ENCODE measurements around the gene C1orf159.
"Not testable (repeated sequence)": the region's sequence is repeated elsewhere in the genome, so short reads cannot be mapped to it uniquely, and the experiment has no call there.

The C1orf159 gene

DNA sequence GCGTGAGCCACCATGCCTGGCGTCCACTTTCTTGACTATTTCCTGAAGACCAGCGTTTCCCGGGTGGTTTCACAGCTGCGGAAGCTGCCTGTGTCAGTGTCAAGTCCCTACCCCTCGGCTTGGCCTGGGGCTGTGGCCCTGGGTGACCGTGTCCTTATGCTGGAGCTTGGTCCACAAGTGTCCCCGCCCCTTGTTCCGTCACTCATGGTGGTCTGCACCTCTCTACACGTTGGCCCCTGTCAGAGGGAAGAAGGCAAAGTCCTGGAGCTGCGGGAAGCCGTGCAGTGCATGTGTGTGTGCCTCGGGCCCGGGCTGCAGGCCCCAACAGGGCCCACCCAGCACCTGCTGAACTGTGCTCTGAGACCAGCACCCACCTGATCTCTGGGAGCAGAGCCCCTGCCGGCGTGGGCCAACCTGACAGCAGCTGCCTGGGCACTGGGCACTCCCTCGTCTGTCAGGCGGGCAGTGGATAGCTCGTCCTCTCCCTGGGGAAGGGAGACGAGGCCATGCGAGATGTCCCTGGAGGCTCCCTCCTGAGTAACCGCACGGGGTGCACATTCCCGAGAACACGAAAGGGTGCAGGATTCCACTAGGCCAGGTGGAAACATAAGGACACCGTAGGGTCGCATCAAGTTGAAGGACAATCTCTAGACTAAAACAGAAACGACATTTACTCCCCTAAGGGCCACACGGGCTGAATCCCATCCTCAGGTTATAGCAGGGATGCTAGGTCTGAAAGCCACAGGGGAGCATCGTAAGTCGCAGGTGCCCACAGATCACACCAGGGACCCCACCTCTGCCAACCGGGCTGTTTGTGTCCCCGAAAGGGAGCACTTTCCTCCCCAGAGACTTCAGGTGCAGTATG is 2.4 kb upstream of the C1orf159 start:
- DNase-seq (ENCODE audit: low spot score): no peak

DNA sequence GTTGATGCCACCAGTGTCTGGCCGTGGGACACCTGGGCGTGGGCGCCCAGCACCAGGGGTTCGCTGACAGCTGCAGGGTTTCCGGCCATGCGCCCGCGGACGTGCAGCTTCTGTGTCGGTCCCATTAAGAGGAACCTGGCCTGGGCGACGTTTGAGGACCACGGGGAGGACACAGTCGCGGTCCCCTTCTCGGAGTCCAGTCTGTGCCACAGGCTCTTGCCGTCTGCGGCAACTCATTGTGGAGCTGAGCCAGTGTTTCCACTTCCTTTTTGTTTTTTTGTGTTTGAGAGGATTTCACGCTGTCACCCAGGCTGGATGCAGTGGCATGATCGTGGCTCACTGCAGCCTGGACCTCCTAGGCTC is 1.6 kb upstream of the C1orf159 start:
- no peak for DNase-seq (ENCODE audit: low spot score)

DNA sequence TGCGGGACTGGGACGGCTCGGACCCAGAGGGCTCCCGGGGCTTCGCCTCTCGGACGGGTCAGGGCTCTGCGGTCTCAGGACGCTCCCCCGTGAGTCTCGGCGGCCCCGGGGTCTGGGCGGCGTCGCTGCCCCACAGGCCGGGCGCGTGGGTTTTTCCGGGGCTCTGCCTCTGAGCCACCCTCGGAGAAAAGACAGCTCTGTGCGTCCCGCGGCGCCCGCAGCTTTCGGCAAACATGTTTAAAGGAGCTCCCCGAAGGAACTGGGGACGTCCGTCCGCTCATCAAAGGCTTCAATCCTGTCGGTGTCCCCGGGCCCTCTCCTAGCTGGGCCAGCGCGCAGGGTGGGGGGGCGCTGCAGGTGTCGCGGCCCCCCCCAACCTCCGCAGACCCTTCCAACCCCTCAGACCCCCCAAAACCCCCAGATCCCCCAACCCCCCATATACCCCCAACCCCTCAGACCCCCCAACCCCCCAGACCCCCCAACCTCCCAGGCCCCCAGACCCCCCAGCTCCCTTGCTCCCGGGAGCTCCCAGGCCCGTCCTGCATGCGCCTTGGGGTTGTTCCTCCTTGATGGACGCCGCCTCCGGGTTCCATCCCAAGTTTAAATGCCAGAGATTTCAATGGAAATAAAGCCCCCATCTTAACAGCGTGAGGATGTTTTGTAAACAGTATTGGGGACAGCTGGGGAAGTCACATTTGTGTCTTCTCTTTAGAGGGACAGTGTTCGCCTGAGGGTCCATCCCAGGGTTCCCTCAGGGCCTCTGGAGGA is 996 bp upstream of the C1orf159 start:
- no peak for DNase-seq (ENCODE audit: low spot score)

DNA sequence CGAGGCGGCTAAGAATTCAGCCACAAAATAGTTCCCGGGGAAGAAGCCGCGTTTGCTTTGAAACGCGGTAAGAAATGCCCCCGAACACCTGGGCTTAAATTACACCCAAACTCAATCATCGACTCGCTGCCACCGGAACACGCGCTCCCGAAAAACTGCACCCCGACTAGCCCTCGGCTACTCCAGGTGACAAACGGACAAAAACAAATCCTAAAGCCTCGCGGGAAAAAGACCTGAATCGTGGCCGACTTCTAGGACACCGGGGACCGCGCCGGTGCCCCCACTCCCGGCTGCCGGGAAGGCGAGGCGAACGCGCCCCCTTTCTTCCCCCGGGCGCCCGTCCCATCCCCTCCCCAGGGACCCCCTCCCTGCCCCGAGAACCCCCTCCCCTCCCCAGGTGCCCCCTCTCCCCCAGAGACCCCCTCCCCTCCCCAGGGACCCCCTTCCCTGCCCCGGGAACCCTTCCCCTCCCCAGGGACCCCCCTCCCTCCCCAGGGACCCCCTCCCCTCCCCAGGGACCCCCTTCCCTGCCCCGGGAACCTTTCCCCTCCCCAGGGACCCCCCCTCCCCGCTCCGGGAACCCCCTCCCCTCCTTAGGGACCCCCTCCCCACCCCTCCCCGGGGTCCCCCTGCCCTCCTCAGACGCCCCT is 628 bp downstream of the C1orf159 start:
- no peak for DNase-seq (ENCODE audit: low spot score)

DNA sequence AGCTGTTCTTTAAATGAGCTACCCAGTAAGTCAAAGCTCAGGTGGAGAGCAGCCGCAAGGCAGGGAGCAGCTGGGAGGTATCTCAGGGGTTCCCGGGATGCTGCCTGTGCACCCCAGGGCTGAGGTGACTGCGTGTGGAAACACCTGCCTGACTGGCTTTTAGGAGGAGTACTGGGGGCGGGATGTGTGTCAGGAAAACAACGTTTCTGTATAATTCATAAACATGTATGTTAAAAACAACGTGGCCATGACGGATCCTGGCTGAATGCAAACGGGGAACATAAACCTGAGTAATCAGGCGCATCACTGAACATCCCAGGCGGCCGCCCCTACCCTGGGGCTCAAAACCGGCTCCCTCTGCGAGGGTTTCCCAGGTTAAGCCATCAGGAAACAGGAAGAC is 1.5 kb downstream of the C1orf159 start:
- DNase-seq (ENCODE audit: low spot score): no peak

DNA sequence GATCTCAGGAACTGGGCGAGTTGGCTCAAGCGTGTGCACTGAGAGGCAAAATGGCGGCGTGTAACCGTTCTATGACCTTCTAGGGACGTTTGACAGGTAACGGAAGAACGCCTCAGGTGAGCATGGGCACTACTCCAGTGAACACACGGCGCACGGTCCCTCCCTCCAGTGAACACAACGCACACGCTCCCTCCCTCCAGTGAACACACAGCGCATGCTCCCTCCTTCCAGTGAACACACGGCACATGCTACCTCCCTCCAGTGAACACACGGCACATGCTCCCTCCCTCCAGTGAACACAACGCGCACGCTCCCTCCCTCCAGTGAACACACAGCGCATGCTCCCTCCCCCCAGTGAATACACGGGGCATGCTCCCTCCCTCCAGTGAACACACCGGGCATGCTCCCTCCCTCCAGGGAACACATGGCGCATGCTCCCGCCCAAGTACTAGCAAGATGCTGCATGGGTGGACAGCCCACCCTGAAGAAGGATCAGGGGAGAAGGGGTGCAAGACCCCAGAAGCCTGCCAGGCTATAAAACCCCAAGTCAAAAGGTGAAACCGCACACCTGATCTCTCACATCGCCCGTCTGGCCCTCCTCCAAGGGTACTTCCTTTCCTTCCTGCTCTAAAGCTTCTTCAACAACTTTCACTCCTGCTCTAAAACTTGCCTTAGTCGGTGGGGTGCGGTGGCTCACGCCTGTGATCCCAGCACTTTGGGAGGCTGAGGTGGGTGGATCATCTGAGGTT is 3.5 kb downstream of the C1orf159 start:
- DNase-seq (ENCODE audit: low spot score): no peak

DNA sequence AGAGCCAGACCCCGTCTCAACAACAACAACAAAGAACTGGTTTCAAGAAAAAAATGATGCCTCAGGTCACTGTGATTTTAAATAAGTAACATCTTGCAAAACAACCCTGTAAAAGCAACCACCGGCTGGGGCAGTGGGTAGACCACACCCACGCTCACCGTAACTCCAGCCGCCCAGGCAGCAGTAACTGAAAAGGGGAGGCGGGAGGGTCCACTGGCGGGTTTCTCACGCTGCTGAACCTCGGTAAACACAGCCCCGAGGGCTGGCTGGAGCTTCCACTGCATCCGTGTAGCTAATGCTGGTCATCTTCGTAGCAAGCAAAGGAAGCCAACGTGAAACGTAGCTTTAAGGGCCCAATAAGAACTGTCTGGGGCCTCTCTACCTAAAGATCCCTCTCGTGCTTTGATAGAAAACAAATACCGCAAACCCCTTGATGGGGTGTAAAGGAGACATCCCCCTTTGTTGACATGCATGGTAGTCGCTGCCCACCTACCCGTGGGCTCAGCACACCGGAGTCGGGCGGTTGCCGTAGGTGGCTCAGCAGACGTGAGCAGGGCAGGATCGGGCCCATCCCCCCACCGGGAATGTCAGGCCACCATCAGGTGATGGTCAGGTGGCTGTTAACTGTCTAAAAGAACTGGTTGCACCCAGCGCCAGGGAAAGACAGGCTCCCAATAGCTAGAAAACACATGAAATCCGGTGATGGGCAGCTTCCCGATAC is 4.2 kb downstream of the C1orf159 start:
- no peak for DNase-seq (ENCODE audit: low spot score)

DNA sequence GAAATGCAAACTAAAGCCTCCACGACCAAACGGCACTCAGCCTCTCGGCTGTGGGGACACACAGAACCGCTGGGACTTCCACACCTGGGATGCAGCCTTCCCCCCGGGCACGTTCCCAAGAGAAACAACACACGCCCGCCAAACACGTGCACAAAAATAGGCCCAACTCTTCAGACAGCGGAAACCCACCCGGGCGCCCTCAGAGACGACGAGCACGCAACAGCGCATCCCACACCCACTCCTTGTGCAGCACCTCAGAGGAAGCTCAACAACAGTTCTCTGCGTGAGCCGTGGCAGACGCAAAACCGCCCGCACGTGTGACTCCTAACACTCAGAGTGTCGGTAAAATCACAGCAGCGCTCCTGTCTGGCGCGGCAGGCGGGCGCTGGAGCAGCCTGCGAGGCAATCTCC is 5.3 kb downstream of the C1orf159 start:
- DNase-seq (ENCODE audit: low spot score): no peak

DNA sequence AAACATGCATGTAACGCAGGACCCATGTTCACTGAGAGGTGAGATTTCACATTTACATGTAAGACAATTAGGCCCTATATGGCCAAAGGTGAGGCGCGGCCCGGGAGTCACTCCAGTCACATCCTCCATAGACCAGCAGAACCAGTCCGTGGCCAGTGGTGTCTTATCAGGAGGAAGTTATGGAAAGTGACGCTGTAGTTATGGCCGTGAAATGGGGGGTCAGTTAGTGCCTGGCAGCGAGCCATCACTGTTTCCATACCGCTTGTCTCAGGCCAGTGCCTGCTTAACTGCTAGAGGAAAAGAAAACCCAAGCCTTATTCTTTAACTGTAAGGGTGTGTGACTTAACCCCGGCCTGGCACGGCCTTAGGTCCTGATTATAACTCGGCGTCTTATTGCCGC is 6.1 kb downstream of the C1orf159 start:
- no peak for DNase-seq (ENCODE audit: low spot score)

DNA sequence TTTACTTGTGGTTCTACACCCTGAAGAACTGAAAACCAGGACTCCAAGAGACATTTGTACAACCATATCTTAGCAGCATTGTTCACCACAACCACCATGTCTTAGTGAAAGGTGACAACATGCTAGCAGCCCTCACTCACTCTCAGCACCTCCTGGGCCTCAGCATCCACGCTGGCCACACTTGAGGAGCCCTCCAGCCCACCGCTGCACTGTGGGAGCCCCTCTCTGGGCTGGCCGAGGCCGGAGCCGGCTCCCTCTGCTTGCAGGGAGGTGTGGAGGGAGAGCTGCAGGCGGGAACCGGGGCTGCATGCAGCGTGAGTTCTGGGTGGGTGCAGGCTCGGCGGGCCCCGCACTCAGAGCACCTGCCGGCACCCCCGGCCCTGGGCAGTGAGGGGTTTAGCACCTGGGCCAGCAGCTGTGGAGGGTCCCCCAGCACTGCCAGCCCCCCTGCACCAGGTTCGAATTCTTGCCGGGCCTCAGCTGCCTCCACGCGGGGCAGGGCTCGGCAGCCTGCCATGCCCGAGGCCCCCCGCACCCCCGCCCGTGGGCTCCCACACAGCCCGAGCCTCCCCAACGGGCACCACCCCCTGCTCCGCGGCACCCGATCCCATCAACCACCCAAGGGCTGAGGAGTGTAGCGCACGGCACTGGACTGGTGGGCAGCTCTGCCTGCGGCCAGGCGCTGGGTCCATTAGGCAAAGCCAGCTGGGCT is 9.2 kb downstream of the C1orf159 start:
- DNase-seq (ENCODE audit: low spot score): no peak

DNA sequence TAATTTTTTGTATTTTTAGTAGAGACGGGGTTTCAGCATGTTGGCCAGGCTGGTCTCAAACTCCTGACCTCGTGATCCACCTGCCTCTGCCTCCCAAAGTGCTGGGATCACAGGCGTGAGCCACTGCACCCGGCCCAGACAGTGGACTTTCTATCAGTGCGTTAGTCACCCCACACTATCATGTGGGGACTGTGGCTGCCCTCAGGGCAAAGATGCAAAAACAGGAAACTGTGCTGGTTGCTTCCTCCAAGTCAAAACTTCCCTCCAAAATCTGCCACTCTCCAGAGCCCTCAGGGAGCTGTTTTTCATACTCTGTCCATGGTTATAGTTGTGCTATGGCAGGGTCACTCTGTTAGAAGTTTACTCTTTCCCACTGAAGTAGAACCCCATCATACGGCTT is 11.7 kb downstream of the C1orf159 start:
- DNase-seq (ENCODE audit: low spot score): not testable (repeated sequence)

DNA sequence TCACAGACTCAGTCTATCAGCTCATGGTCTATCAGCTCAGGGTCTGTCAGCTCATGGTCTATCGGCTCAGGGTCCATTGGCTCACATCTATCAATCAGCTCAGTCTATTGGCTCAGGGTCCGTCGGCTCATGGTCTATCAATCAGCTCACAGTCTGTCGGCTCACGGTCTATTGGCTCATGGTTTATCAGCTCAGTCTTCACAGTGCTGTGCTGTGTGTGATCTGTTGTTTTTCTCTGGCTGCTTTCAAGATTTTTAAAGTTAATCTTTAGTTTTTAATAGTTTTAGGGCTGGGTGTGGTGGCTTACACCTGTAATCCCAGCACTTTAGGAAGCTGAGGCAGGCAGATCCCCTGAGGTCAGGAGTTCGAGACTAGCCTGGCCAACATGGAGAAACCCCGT is 14.4 kb downstream of the C1orf159 start:
- no peak for DNase-seq (ENCODE audit: low spot score)

DNA sequence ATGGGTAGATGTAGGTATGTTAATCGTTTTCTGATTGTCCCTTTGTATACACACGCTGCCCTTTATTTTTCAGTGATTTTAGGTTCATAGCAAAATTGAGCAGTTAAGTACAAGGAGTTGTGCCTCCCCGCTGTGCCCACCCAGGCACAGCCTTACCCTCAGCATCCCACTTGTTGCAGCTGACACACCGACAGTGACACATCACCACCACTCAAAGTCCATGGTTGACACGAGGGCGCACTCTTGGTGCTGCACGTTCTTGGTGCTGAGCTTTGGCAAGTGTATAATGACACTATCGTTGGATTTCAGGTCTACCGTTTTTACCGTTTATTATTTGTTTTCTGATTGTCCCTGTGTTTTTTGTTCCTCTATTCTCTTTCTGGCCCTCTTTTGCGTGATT is 15.6 kb downstream of the C1orf159 start:
- no peak for DNase-seq (ENCODE audit: low spot score)

DNA sequence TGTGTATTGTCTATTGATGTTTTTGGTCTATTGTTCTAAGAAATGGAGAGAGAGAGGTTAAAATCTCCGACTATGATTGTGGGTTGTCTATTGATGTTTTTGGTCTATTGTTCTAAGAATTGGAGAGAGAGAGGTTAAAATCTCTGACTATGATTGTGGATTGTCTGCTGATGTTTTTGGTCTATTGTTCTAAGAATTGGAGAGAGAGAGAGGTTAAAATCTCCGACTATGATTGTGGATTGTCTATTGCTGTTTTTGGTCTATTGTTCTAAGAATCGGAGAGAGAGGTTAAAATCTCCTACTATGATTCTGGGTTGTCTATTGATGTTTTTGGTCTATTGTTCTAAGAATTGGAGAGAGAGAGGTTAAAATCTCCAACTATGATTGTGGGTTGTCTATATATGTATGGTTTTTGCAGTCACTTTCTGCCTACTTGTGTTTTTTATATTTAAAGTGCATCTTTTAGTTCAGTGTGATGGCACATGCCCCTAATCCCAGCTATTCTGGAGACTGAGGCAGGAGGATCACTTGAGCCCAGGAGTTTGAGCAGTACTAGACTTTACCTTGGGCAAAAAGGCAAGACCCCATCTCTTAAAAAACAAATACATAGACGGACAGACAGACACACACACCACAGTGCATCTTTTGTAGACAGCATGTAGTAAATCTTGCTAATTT is 16.2 kb downstream of the C1orf159 start:
- DNase-seq (ENCODE audit: low spot score): no peak

DNA sequence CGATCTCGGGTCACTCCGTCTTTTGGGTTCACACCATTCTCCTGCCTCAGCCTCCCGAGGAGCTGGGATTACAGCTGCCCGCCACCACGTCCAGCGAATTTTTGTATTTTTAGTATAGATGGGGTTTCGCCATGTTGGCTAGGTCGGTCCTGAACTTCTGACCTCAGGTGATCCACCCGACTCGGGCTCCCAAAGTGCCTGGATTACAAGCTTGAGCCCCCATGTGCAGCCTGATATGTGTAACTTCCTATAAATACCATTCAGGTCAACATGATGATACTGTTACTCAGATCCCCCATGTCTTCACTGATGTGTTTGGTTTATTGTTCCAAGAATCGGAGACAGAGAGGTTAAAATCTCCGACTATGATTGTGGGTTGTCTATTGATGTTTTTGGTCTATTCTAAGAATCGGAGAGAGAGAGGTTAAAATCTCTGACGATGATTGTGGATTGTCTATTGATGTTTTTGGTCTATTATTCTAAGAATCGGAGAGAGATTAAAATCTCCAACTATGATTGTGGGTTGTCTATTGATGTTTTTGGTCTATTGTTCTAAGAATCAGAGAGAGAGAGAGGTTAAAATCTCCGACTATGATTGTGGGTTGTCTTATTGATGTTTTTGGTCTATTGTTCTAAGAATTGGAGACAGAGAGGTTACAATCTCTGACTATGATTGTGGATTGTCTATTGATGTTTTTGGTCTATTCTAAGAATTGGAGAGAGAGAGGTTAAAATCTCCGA is 17.0 kb downstream of the C1orf159 start:
- DNase-seq (ENCODE audit: low spot score): no peak

DNA sequence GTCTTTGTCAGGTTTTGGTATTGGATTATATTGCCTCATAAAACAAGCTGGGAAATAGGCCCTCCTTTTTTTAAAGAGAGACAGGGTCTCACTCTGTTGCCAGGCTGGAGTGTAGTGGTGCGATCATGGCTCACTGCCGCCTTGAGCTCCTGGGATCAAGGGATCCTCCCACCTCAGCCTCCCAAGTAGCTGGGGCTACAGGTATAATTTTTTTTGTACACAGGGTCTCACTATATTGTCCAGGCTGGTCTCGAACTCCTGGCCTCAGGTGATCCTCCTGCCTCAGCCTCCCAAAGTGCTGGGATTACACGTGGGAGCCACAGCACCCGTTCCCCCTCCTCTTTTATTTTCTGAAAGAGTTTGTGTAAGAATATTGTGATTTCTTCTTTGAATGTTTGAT is 19.8 kb downstream of the C1orf159 start:
- DNase-seq (ENCODE audit: low spot score): not testable (repeated sequence)

DNA sequence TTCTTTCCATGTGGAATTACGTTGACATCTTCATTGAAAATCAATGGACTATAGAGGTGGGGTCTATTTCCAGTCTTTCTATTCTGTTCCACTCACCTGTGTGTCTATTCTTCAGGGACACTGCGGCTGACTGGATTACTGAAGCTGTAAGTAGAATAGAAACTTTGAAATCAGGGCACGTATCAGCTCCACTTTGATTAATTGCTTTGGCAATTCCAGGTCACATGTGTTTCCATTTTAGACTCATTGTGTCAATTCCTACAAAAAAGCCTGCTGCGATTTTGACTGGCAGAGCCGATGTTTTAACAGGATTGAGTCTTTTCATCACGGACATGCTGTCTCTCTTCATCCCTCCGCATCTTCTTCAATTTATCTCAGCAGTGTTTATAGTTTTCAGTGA is 20.9 kb downstream of the C1orf159 start:
- DNase-seq (ENCODE audit: low spot score): no peak

DNA sequence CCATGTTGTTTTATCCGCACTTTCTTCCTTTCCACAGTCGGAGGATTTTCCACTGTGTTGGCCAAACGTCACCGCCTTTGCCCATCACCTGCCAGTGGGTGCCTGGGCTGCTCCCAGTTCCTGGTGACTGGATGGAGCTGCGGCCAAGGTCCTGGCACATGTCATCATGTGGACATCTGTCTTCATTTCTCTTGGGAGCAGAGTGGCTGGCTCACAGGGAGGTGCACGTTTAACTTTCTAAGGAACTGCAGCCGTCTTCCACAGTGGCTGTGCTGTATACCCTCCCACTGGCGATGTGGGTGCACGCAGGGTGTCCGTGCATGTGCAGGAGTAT is 22.3 kb downstream of the C1orf159 start:
- no peak for DNase-seq (ENCODE audit: low spot score)

DNA sequence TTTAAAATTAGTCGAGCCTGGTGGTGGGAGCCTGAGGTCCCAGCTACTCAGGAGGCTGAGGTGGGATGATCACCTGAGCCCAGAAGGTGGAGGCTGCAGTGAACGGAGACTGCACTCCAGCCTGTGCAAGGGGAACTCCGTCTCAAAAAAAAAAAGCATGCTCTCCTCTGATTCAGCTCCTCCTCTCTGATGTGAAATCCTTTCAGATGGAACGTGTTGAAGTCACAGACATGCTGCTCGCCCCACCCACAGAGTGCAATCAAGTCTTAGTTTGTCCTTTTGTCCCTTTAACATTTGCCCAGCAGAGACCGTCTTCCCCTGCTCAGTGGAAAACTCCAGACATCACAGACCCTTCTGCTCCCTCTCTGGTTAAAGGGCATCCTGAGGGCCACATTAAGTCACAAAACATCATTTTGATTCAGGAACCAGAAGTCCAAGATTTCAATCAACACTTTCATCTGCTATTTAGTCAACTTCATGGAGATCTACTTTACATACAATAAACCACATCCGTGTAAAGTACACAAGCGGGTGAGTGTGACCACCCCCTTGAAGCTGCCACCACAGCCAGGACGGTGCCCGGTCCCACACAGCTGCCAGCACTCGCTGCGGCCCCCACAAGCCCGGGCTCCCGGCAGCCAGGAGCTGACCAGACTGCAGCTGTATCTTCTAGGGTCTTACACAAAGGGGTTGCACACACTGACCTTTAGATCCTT is 22.8 kb downstream of the C1orf159 start:
- DNase-seq (ENCODE audit: low spot score): no peak
